Measurements from ENCODE around the gene HK3.

HK3 gene

GRCh38 chr5:176884571-176884890 lies 14.6 kb downstream of the HK3 start:
- Histone ChIP-seq H3K23ac (ENCODE audit: low read length) (no peak overlapping the region), H3K79me1 (ENCODE audit: low read length) (no peaks in the 10 kb centered on the region), H2BK120ac (ENCODE audit: insufficient read depth, low read length, poor library complexity) (no peak overlapping the region), H3K4ac (ENCODE audit: low read depth, low read length) (no peak overlapping the region), H3K27me3 (ENCODE audit: insufficient read depth, low read length) (no peaks in the 10 kb centered on the region), H4K8ac (ENCODE audit: low read depth, low read length) (no peak overlapping the region), H3K4me2 (ENCODE audit: low read length) (no peak overlapping the region), H3K9ac (ENCODE audit: low read length) (no peak overlapping the region), H4K12ac (ENCODE audit: low read depth, low read length) (no peak overlapping the region), H2BK5ac (ENCODE audit: low read depth, low read length, poor library complexity) (no peak overlapping the region), H2BK12ac (ENCODE audit: low read length) (no peak overlapping the region), H3K9me3 (ENCODE audit: insufficient read depth, low read depth, low read length) (peaks cover 10% of the 10 kb centered on the region), H3K79me2 (ENCODE audit: control insufficient read depth, insufficient read depth, low read length, poor library complexity) (no peaks in the 10 kb centered on the region), H4K91ac (ENCODE audit: low read depth, low read length) (no peak overlapping the region), H3K36me3 (ENCODE audit: control insufficient read depth in 1 of 2, insufficient read depth in 2 of 2, low read length in 2 of 2) (no peaks in the 10 kb centered on the region), H3K4me3 (ENCODE audit: low read depth, low read length) (no peak overlapping the region), H3K27ac (ENCODE audit: low read depth, low read length) (no peak overlapping the region), H3K14ac (ENCODE audit: low read length) (no peak overlapping the region), H2AK5ac (ENCODE audit: low read length) (no peak overlapping the region), H3K18ac (ENCODE audit: low read length) (no peak overlapping the region), H3K4me1 (ENCODE audit: control insufficient read depth in 1 of 2, insufficient read depth in 2 of 2, low read length in 2 of 2) (no peaks in the 10 kb centered on the region), H2AFZ (ENCODE audit: insufficient read depth, low read length, poor library complexity) (no peak overlapping the region)
- no peak for DNase-seq
- no CpG with 5 or more reads among the region's 4 CpGs for WGBS (ENCODE audit: extremely low coverage, insufficient coverage, insufficient read length)

GRCh38 chr5:176883700-176884570 lies 15.2 kb downstream of the HK3 start:
- Histone ChIP-seq H4K12ac (ENCODE audit: low read depth, low read length) (no peak overlapping the region), H3K36me3 (ENCODE audit: control insufficient read depth in 1 of 2, insufficient read depth in 2 of 2, low read length in 2 of 2) (no peaks in the 10 kb centered on the region), H3K14ac (ENCODE audit: low read length) (no peak overlapping the region), H3K9ac (ENCODE audit: low read length) (no peak overlapping the region), H3K9me3 (ENCODE audit: insufficient read depth, low read depth, low read length) (peaks cover 8% of the 10 kb centered on the region), H3K18ac (ENCODE audit: low read length) (no peak overlapping the region), H3K4me3 (ENCODE audit: low read depth, low read length) (no peak overlapping the region), H3K27me3 (ENCODE audit: insufficient read depth, low read length) (no peaks in the 10 kb centered on the region), H3K4me2 (ENCODE audit: low read length) (no peak overlapping the region), H2BK5ac (ENCODE audit: low read depth, low read length, poor library complexity) (no peak overlapping the region), H4K8ac (ENCODE audit: low read depth, low read length) (no peak overlapping the region), H3K27ac (ENCODE audit: low read depth, low read length) (no peak overlapping the region), H2AFZ (ENCODE audit: insufficient read depth, low read length, poor library complexity) (no peak overlapping the region), H4K91ac (ENCODE audit: low read depth, low read length) (no peak overlapping the region), H2BK120ac (ENCODE audit: insufficient read depth, low read length, poor library complexity) (no peak overlapping the region), H3K79me2 (ENCODE audit: control insufficient read depth, insufficient read depth, low read length, poor library complexity) (no peaks in the 10 kb centered on the region), H3K79me1 (ENCODE audit: low read length) (no peaks in the 10 kb centered on the region), H2AK5ac (ENCODE audit: low read length) (no peak overlapping the region), H3K4ac (ENCODE audit: low read depth, low read length) (no peak overlapping the region), H3K4me1 (ENCODE audit: control insufficient read depth in 1 of 2, insufficient read depth in 2 of 2, low read length in 2 of 2) (no peaks in the 10 kb centered on the region), H3K23ac (ENCODE audit: low read length) (no peak overlapping the region), H2BK12ac (ENCODE audit: low read length) (no peak overlapping the region)
- WGBS (ENCODE audit: extremely low coverage, insufficient coverage, insufficient read length), result no CpG with 5 or more reads among the region's 17 CpGs
- DNase-seq, result no peak

GRCh38 chr5:176882567-176882903 lies 16.6 kb downstream of the HK3 start:
- Histone ChIP-seq H3K4me3 (ENCODE audit: low read depth, low read length) (no peak overlapping the region), H3K4ac (ENCODE audit: low read depth, low read length) (no peak overlapping the region), H3K9me3 (ENCODE audit: insufficient read depth, low read depth, low read length) (peaks cover 8% of the 10 kb centered on the region), H3K9ac (ENCODE audit: low read length) (no peak overlapping the region), H4K8ac (ENCODE audit: low read depth, low read length) (no peak overlapping the region), H3K14ac (ENCODE audit: low read length) (no peak overlapping the region), H2BK12ac (ENCODE audit: low read length) (no peak overlapping the region), H3K4me2 (ENCODE audit: low read length) (no peak overlapping the region), H2BK120ac (ENCODE audit: insufficient read depth, low read length, poor library complexity) (no peak overlapping the region), H3K27ac (ENCODE audit: low read depth, low read length) (no peak overlapping the region), H2AK5ac (ENCODE audit: low read length) (no peak overlapping the region), H3K23ac (ENCODE audit: low read length) (no peak overlapping the region), H4K12ac (ENCODE audit: low read depth, low read length) (no peak overlapping the region), H3K36me3 (ENCODE audit: control insufficient read depth in 1 of 2, insufficient read depth in 2 of 2, low read length in 2 of 2) (no peaks in the 10 kb centered on the region), H2BK5ac (ENCODE audit: low read depth, low read length, poor library complexity) (no peak overlapping the region), H4K91ac (ENCODE audit: low read depth, low read length) (no peak overlapping the region), H3K18ac (ENCODE audit: low read length) (no peak overlapping the region), H3K27me3 (ENCODE audit: insufficient read depth, low read length) (no peaks in the 10 kb centered on the region), H2AFZ (ENCODE audit: insufficient read depth, low read length, poor library complexity) (no peak overlapping the region), H3K4me1 (ENCODE audit: control insufficient read depth in 1 of 2, insufficient read depth in 2 of 2, low read length in 2 of 2) (no peaks in the 10 kb centered on the region), H3K79me2 (ENCODE audit: control insufficient read depth, insufficient read depth, low read length, poor library complexity) (no peaks in the 10 kb centered on the region), H3K79me1 (ENCODE audit: low read length) (no peaks in the 10 kb centered on the region)
- WGBS (ENCODE audit: extremely low coverage, insufficient coverage, insufficient read length), result no CpG with 5 or more reads among the region's 6 CpGs
- no peak for DNase-seq

GRCh38 chr5:176881816-176882566 lies 17.2 kb downstream of the HK3 start:
- WGBS (ENCODE audit: extremely low coverage, insufficient coverage, insufficient read length), result no CpG with 5 or more reads among the region's 25 CpGs
- no peak overlapping the region for H2BK120ac ChIP-seq (ENCODE audit: insufficient read depth, low read length, poor library complexity)
- H2BK12ac ChIP-seq (ENCODE audit: low read length), result no peak overlapping the region
- H3K79me1 ChIP-seq (ENCODE audit: low read length), result no peaks in the 10 kb centered on the region
- no peaks in the 10 kb centered on the region for H3K27me3 ChIP-seq (ENCODE audit: insufficient read depth, low read length)
- no peak overlapping the region for H3K4ac ChIP-seq (ENCODE audit: low read depth, low read length)
- H3K36me3 ChIP-seq (ENCODE audit: control insufficient read depth in 1 of 2, insufficient read depth in 2 of 2, low read length in 2 of 2), result no peaks in the 10 kb centered on the region
- no peak overlapping the region for H2BK5ac ChIP-seq (ENCODE audit: low read depth, low read length, poor library complexity)
- no peak overlapping the region for H4K12ac ChIP-seq (ENCODE audit: low read depth, low read length)
- no peak overlapping the region for H4K91ac ChIP-seq (ENCODE audit: low read depth, low read length)
- DNase-seq, result no peak
- no peak overlapping the region for H2AFZ ChIP-seq (ENCODE audit: insufficient read depth, low read length, poor library complexity)
- H3K27ac ChIP-seq (ENCODE audit: low read depth, low read length), result no peak overlapping the region
- no peak overlapping the region for H3K4me2 ChIP-seq (ENCODE audit: low read length)
- H2AK5ac ChIP-seq (ENCODE audit: low read length), result no peak overlapping the region
- no peak overlapping the region for H3K4me3 ChIP-seq (ENCODE audit: low read depth, low read length)
- H3K18ac ChIP-seq (ENCODE audit: low read length), result no peak overlapping the region
- no peak overlapping the region for H3K23ac ChIP-seq (ENCODE audit: low read length)
- H3K14ac ChIP-seq (ENCODE audit: low read length), result no peak overlapping the region
- H3K9ac ChIP-seq (ENCODE audit: low read length), result no peak overlapping the region
- no peak overlapping the region for H4K8ac ChIP-seq (ENCODE audit: low read depth, low read length)
- H3K9me3 ChIP-seq (ENCODE audit: insufficient read depth, low read depth, low read length), result peaks cover 8% of the 10 kb centered on the region
- no peaks in the 10 kb centered on the region for H3K79me2 ChIP-seq (ENCODE audit: control insufficient read depth, insufficient read depth, low read length, poor library complexity)
- no peaks in the 10 kb centered on the region for H3K4me1 ChIP-seq (ENCODE audit: control insufficient read depth in 1 of 2, insufficient read depth in 2 of 2, low read length in 2 of 2)

Measured in trophoblast cell (in vitro differentiated cells and primary cell).